HG02938 (cell line): ENCODE results near the gene GAS6.
"Not testable (repeated sequence)": the region's sequence is repeated elsewhere in the genome, so short reads cannot be mapped to it uniquely, and the experiment has no call there.

Experiments used
- ATAC-seq: cut with Tn5 transposase; IDR thresholded peaks from one replicate; pipeline ENCODE4 v1.9.1; 2021; ENCODE audit warnings: mild to moderate bottlenecking, moderate library complexity; ENCODE audit not compliant: unreplicated experiment

The GAS6 gene

GRCh38 chr13:113794764-113795173 lies 69.1 kb downstream of the GAS6 start:
- no peak for ATAC-seq

DNA sequence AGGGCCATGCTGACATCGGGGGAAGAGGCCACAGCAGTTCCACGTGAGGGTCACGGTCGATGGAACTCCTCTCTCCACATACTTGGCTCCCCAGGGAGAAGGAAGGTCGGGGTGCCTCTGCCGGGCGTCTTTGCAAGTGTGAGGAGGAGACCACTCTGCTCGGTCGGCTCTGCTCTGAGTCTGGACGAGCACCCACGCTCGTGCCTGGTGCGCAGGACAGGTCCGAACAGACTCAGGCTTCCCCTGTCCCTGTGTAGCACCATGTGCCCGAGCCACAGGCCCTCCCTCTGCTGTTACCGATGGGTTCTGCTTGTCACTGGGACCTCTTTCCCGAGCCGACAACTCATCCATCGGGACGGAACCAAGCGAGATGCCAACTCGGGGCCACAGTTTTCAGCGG lies 69.8 kb downstream of the GAS6 start:
- no peak for ATAC-seq

- no peak for ATAC-seq
Measured at GRCh38 chr13:113793718-113794085, 70.2 kb downstream of the GAS6 start.

- no peak for ATAC-seq
Measured at GRCh38 chr13:113792886-113793717, 70.8 kb downstream of the GAS6 start.

- no peak for ATAC-seq
Measured at GRCh38 chr13:113792236-113792770, 71.6 kb downstream of the GAS6 start.

GRCh38 chr13:113791761-113792160 lies 72.1 kb downstream of the GAS6 start:
- no peak for ATAC-seq

DNA sequence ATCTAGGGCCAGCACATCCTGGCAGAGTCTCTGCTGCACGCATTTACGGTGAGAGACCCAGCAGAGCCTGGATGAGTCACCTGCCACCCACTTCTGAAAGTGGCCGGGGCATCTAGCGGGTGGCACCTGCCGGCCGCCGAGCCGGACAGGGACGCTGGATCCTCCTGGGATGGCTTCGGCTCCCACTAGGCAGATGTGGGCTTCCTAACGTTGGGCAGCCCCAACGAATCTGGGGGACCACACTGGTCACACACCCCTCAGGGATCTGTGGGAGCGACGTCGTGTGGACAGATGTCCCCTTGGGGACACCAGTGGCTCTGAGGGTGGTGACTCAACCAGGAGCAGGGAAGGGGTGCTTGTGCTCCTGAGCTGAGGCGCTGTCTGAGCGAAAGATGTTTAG lies 72.7 kb downstream of the GAS6 start:
- no peak for ATAC-seq

- ATAC-seq, result not testable (repeated sequence)
Measured at GRCh38 chr13:113789931-113790330, 73.9 kb downstream of the GAS6 start.

DNA sequence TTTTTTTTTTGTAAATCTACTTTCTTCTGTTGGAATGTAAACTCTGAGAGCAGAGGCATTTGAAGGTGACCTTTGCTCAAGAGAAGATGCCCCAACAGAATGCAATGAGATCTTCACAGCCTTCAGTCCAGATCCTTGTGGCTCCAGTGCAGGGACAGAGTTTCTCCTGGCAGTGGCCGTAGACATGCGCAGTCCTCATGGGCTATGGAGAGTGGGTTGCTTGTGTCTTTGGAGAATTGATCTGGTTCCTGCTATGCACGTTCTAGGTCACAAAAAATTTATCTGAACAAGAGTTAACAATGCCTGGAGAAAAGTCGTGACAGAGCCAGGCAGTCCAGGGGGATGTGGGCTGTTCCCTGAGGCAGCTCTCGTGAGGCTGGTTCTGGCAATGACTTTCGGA lies 74.7 kb downstream of the GAS6 start:
- no peak for ATAC-seq

DNA sequence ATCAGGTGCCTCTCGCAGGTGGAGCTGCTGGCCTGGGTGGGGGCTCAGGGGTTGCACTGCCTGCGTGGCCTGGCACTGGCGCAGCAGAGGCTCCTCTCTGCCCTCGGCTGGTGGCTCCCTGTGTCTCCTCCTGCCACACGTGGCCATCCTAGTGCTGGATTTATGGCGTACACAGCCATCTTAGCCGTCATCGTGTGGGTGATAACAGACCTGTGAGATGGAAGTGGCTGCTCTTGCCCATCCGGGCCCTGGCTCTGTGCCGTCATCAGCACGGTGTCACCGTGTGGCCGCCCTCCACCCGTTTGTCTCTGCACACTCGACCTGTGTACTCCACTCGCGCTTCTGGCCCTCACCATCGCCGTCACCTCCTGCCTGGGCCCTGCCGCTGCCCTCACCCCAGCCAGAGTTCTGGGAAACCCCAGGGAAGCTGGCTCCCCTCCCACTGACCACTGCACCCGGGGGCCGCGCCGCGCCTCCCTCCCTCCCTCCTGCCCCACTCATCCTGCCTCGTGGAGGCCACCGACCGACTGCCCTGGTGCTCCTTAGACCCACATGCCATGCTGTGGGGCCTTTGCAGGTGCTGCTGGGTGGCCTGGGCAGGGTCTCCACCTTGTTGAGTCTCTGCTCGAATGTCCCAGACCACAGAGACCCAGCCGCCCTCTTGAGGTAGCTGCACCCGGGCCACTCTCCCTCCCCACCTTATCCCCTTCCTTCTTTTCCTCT lies 75.3 kb downstream of the GAS6 start:
- no peak for ATAC-seq

GRCh38 chr13:113787694-113788093 lies 76.2 kb downstream of the GAS6 start:
- ATAC-seq, result no peak

DNA sequence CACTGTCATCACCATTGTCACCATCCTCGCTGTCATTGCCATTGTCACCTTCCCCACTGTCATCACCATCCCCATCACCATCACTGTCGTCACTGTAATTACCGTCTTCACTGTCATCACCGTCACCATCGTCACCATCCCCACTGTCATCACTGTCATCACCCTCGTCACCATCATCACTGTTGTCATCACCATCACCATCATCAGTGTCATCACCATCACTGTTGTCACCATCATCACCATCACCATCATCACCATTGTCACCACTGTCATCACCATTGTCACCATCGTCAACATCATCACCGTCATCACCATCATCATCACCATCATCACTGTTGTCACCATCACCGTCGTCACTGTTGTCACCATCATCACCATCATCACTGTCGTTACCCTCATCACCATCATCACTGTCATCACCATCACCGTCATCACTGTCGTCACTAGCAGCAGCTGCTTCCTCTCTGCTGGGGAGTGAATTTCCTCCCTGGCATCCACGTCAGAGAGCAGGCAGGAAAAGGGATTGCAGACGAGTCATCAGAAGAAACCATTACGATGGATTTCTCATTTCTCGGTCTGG lies 77.5 kb downstream of the GAS6 start:
- ATAC-seq, result no peak

DNA sequence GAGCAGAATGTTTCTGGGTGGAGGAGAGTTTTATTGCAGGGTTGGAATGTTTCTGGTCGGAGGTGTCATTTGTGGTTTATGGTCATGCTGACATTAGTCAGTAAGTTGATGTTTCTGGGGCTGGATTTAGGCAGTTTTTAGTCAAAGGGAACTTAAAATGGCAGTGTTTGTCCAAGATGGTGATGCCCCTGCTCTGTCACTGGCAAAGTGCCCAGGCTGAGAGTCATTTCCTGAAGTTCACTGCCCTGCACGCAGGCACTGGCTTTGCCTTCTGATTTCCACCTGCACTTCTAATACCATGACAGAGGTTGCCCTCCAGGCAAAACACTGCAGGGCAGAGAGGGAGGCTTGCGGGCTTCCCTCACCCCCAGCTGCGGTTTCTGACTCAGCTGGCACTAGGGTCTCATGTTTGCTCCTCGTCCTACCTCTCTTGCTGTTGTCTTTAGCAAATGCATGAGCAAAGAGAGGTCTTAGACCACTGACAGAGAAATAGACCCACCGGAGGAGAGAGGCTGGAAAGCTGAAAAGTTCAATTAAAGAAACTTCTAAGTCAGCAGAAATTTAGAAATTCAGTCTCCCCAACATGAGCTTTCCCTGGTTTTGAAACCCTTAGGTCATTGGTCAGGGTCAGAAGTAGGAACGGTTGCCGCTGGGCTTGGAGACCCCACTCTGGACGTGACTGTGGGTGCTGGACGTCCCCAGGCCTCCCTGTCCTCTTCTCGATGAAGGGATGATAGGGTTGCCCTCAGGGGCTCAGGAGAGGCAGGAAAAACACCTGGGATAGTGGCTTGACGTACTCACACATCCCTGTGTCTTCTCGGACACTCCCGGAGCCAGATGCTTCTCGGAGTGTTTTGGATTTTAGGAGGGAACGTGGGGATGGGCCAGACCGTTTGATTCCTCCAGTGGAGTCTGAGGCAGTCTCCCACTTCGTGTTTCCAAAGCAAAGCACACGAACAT lies 78.5 kb downstream of the GAS6 start:
- ATAC-seq, result no peak

DNA sequence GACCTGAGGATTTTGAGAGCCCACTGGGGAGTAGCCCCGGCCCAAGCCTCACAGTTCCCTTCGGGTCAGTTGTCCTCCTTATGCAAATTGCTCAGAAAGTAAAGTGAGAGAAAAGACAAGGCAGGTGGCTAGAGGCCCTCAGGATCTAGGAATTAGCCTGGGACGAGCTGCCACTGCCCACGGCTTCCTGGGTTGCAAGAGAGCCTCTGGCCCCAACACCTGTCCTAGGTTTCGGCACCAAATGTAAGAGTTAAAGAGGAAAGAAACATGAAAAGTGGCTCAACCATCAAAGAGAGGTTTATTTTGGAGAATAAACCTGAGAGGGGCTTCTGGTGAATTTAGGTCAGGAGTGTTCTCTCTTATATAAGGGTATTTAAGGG lies 79.2 kb downstream of the GAS6 start:
- ATAC-seq, result no peak

GRCh38 chr13:113783966-113784644 lies 79.8 kb downstream of the GAS6 start:
- no peak for ATAC-seq

DNA sequence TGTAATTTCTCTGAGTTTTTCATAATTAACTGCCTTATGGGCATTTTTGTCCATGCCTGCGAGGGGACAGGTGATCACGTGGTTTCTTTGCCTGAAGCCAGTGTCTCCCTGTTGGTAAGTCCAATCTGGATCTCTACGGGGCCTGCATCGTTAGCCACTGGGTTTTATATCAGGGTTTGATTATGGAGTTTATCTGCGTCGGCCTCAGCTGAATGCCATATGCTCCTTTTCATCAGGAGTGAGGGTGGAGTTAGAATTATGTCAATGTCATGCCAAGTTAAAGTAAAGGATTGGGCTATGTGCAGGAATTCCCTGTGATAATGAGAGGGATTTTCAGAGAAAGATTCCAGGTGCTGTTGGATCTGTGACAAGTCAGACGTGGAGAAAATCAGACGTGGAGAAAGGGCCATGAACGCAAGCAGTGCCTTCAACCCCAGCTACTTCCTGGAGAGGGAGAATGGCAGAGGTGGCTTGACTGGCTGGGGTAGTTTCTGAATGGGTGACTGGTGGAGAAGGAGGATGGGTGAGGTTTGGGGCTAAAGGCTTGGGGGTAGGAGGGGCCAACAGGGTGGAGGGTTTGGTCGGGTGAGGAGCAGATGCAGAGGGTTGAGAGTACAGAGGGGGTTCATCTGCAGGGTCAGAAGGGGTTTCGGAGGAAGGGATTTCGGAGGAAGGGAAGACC lies 80.5 kb downstream of the GAS6 start:
- no peak for ATAC-seq

DNA sequence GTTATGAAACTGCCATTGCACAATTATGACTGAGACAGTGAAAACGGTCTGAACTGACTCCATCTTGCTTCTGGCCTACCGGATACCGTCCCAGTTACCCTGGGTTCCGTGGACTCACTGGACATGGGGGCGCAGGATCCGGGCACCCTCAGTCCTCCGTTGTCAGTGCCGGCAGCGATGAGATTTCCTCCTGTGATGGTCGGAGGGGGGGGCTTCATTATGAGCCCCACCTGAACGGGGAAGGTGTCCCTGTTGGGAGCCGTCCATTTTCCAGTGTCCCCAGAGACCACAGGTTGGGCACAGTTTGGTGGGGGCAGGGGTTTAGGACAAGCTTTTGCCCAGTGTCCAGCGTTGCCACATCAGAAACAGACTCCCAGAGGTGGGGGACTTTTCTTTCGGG lies 81.4 kb downstream of the GAS6 start:
- no peak for ATAC-seq

DNA sequence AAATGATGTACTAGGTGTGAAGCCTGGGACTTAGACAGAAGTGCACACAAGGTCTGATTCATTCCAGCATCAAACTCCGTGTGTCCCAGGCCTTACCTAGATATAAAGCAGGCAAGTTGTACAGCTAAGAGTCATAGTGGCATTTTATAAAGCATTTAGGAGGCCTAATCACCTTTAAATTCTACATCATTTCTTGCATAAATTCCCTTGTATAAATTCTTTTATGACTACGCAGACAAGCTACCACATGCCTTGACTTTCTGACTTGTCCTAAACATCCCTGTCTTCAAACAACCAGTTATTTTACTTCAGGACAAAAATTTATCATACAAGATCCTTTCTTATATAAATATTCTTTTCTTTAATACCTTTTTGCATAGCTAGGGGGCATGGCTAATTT lies 82.3 kb downstream of the GAS6 start:
- no peak for ATAC-seq
